Measurements from ENCODE around the gene ABHD12B.
"Not testable (repeated sequence)": the region's sequence is repeated elsewhere in the genome, so short reads cannot be mapped to it uniquely, and the experiment has no call there.

The ABHD12B gene

DNA sequence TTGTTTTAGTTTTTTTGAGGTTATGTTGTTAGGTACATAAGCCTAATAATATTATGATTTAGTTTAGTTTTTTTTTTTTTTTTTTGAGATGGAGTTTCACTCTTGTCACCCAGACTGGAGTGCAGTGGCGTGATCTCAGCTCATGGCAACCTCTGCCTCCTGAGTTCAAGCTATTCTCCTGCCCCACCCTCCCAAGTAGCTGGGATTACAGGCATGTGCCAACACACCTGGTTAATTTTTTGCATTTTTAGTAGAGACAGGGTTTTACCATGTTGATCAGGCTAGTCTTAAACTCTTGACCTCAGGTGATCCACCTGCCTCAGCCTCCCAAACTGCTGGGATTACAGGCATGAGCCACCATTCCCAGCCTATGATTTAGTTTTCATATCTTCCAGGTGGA is 25.2 kb downstream of the ABHD12B start:
- not testable (repeated sequence) for DNase-seq

DNA sequence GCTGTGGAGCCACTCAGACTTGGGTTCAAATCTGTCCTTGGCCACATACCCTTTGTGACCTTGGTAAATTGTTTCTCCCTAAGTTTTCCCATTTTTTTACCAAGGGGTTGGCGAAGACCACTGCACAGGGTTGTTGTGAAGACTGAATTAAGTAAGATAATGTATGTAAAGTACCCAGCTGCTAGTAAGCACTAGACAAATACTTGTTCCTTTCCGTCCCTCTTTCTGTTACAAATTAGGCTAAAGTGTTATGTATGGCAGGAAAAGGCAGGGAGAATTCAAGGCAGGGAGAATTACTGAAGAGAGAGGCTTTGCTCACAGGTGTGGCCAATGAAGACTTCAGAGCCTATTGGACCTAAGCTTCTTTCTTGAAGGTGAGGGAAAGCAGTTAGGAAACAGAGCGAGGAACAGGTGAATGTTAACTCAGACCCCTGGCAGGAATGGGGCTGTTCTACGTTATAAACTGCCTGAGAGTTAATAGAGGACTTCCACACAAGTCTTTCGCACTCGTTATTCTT is 25.9 kb downstream of the ABHD12B start:
- DNase-seq, result no peak

GRCh38 chr14:50901361-50901760 is 29.5 kb downstream of the ABHD12B start:
- no peak for DNase-seq

- DNase-seq, result no peak
Measured at GRCh38 chr14:50904719-50905118, 32.9 kb downstream of the ABHD12B start.

GRCh38 chr14:50906326-50907065 is 34.6 kb downstream of the ABHD12B start:
- DNase-seq, result peak; percentile 87

DNA sequence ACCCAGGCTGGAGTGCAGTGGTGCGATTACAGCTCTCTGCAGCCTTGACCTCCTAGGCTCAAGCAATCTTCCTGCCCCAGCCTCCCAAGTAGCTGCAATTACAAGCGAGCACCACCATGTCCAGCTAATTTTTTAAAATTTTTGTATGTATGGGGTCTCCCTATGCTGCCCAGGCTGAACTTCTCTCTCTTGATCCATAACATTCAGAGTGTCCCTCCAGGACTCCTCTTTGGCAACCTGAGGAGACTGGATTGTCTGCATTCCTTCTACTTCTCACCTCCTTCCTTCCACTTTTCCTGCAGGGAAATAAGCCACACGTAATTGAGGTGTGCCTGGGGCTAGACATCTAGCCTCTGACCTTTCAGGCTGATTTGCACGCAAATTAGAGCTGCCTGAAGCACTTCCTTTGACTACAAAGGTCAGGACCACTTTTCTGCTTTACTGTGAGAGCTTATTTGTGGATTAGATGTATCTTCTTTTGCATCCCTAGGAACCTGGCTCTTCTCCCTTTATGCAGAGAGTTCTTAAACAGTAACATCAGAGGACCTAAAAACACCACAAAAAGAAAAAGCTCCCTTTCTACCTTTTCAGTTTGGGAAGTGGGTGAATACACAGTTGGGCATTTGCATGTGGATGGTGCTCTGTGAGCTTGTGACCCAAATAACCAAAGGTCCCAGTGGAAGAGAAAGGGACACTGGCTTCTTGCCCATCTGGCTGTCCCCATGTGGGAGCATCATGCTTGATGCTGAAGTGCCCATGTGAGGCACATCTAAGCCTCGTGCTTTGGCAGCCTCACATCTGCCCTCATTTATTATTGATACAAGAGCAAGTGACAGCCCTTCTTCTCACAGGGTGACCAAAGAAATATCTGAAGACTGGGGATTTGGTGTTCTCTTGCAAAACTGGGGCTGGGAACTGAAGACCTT is 38.9 kb downstream of the ABHD12B start:
- DNase-seq, result no peak

DNA sequence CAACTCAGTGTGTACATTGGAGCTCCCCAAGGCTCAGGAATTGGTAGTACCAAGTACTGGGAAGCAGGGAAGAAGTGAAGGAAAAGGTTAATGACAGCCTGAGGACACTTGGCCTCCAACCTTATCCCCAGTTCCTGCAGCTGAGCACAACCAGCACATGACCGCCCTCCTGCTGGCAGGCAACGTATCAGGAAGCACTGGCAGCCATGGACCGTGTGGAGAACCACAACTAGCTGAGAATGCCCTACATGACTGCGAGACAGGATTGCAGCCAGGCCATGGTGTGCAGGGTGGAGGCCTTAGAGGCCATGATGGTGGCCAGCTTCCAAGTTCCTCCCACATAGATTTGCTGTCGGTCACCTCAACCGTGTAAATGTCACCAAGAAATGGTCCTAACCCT is 45.6 kb downstream of the ABHD12B start:
- no peak for DNase-seq

- DNase-seq, result not testable (repeated sequence)
Measured at GRCh38 chr14:50919524-50919923, 47.7 kb downstream of the ABHD12B start.

DNA sequence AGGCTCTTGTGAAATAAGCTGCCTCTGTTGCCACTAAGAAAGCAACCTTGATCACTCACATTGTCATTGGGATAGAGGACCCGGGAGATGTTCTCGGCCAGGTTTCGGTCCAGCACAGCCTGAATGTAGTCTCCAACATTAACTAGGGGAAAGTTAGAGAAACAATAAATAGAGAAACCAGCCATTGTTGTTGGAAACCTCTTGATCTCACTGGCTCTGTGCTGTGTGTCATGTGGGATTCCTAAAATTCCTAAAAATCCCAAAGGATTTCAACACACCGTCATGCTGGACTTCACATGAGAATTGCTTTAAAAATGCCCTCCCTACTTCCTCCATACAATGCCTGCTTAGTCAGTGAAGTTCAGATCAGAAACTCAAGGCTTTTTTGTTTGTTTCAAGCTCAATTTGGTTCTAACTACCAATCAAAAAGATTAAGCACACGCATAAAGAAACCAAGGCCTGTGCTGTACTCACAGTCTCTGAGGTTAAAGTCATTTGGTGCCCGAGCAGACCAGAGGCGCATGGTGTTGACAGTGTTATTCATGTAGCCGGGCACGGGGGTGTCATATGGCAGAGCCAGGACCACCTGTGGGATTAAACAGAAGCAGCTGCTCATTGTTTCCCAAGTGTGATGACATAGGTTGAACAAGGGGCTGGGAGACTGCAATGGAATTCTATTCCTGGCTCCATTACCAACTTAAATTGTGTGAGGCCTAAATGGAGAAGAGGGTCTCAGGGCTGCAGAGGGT is 48.8 kb downstream of the ABHD12B start:
- DNase-seq, result no peak

DNA sequence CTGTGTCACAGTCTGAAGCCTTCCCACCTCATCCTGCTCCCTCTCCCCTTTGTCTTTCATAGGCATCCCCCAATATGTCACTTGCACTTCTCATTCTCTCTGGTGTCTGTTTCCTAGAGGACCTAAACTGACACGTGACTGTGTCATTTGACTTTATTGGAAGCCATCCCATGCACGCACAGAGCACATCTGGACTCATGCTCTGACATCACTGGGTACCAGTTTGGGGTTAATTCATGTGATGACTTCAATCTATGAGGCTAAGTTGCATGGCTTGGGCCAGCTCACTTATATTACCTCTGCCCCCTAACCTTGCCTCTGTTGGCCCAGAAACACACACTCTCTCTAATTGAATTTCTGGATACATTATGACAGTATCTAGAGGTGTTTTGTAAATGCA is 51.0 kb downstream of the ABHD12B start:
- DNase-seq, result no peak

- no peak for DNase-seq
Measured at GRCh38 chr14:50924236-50924635, 52.4 kb downstream of the ABHD12B start.

DNA sequence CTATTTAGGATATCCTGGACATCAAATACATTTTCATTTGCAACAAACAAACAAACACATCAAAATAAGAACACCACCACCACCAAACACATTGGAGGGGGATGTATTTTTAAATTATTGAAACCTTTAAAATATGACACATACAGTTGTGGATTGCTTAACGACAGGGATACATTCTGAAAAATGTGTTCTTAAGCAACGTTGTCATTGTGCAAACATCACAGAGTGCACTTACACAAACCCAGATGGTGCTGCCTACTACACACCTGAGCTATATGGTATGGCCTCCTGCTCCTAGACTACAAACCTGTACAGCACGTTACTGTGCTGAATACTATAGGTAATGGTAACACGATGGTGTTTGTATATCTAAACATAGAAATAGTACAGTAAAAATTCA is 53.0 kb downstream of the ABHD12B start:
- DNase-seq, result no peak

DNA sequence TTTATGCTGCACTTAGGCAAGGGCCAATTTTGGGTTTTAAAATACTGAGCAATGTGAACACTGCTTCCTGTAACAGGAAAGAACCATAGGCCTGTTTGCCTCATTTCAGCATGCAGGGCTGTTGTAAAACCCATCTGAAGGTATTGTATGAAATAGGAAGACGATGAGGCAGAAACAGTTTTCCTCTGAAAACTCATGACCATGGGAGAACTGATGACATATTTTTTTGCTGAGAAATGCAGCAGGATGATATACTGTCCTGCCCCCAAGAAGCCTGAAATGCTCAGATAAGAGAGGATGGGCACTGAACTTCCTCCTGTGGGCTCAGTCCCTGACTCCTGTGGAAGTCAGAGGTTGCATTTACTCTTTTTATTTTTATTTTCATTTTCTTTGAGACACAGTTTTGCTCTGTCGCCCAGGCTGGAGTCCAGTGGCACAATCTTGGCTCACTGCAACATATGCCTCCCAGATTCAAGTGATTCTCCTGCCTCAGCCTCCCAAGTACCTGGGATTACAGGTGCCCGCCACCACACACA is 55.1 kb downstream of the ABHD12B start:
- no peak for DNase-seq

DNA sequence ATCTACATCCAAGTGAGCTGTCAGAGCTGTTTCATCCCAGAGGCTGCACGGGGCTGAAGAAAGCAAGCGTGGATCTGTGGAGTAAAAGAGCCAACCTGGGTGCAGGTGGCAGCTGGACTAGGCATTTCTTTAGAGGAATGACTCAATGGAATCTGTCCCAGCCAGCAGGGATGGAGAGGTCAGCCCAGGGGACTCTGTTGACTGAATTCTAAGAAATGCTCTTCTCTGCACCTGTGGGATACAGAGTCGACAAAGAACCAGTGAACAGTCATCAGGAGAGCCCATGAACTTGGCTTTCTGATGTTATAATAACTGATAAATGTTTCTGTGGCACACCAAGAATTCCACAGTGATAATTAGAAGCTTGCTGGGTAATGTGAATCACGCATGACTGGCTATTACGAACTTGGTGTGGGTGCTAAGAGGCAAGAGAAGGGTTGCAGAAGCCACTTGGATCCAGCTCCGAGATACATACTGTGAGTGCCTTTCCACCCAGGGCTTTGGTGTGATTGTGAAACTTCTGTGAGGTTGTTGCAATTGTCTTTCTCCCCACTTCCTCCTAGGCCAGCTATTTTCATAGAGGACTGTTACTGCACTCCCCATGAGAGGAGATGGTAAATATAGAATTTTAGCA is 56.3 kb downstream of the ABHD12B start:
- DNase-seq, result no peak

- DNase-seq, result no peak
Measured at GRCh38 chr14:50929506-50929905, 57.7 kb downstream of the ABHD12B start.

DNA sequence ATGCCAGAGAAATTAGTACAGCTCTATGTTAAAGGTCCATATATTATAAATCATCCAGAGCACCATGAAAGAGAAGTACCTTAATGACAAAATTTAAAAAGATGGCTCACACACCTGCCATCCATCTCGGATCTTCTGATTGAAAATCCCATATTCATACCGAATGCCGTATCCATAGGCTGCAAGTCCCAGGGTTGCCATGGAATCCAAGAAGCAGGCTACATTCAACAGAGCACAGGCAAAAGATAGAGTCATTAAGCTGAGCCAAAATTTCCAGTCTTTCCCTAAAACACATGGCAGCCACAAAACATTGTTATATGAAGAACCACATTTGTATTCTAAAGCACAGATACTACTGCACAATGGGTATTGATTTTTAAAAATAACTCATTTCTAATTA is 59.7 kb downstream of the ABHD12B start:
- DNase-seq, result no peak

DNA sequence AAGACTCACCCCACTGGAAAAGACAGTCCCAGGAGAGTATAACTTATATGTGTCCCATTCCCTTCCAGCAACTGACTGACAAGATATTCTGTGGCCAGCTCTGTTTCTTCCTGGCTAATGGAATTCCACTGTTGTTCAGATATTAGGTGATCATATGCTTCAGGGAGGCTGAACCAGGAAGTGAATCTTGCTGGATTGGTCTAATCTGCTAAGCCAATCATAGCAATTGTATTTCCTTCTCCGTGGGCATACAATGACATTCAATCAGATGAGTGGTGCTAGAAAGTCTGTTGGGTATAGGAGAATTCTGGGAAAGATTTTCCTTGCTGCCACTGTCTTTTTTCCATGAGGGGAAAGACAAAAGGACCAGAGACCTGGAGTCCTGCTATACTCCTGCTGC is 60.3 kb downstream of the ABHD12B start:
- DNase-seq, result no peak

- no peak for DNase-seq
Measured at GRCh38 chr14:50932592-50933495, 61.0 kb downstream of the ABHD12B start.

DNA sequence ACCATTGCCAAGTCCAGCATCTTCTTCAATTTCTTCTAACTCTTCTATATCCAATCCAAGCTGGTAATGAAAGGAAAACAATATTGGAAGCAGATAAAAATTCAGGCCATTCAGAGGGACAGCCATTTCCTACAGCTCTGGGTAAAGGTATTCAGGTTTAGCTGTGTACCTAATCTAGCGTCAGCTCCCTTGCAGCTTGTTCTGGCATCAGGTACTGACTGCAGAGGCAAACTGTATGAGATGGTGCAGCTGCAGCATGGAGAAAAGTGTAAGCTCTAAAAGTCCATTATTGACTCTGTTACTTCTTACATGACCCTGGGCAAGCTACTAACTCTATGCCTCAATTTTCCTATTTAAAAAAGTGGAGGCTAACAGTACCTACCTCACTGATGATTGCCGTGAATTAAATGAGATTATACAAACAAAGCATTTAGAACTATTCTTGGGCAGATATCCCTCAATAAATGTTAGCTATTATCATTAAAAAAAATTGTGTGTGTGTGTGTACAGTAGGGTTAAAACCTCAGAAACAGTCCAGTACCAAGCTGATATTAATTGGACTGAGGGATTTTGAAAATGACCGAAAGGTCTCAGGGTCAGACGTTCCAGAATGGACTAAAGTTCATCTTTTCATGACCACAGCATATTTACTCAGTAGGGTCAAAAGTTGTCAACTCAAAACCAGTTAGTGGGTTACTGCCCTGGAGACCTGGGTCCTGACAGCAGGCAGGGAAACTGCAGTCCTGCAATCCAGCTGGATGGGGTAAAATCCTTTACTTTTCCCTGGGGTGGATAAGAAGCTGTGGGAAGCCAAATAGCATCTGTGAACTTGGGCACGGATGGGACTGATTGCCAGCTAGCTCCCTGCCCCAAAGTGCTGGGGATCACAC is 63.5 kb downstream of the ABHD12B start:
- DNase-seq, result no peak

DNA sequence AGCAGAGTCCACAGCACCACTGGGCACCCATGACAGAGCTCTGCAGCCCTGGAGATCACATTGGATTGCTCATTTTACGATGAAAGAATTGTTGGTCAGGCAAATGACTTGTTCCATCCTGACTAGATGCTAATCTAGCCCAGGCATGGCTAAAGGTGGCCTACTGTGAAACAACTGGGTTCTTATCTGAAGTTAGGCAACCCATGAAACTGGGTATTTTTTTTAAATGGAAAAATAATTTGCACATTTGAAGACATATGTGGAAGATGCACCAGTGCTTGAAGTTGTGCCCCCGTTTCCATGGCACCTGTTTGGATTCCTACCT is 64.1 kb downstream of the ABHD12B start:
- DNase-seq, result no peak
